Ascending aorta (tissue), 2 donors: ENCODE data around the gene PLN. TPM values are rescaled to one million over a fixed set of nuclear protein-coding genes. Genes with fewer than 3 reads are reported as not detected.

Experiments
- DNase-seq, 2 donors: peaks; one replicate each; pipeline ENCODE4 v3.0.0-alpha.2; 2019; ENCODE audit warnings: low spot score in 2 of 2
- H3K27ac ChIP-seq, 2 donors: fragments of 200-600 bp; sonication (generic); one replicate each; pipeline ENCODE4 v1.5.1; 2016 to 2017; ENCODE audit warnings: mild to moderate bottlenecking in 1 of 2
- H3K27me3 ChIP-seq: fragments of 200-600 bp; sonication (generic); one replicate; pipeline ENCODE4 v1.5.1; 2017
- H3K36me3 ChIP-seq, 2 donors: fragments of 200-600 bp; sonication (generic); one replicate each; pipeline ENCODE4 v1.5.1; 2016
- H3K4me1 ChIP-seq, 2 donors: fragments of 200-600 bp; sonication (generic); one replicate each; pipeline ENCODE4 v1.5.1; 2016 to 2017; ENCODE audit warnings: mild to moderate bottlenecking in 1 of 2
- H3K4me3 ChIP-seq, 2 donors: fragments of 200-600 bp; sonication (generic); one replicate each; pipeline ENCODE4 v1.5.1; 2016 to 2017; ENCODE audit warnings: mild to moderate bottlenecking in 1 of 2
- H3K9me3 ChIP-seq, 2 donors: fragments of 200-600 bp; sonication (generic); one replicate each; pipeline ENCODE4 v1.5.1; 2016
- CTCF ChIP-seq, 3 experiments: fragments of 200-600 bp in 2 of 3; fragments of 450-650 bp in 1 of 3; sonication (generic) in 2 of 3; IDR thresholded peaks; one replicate each; pipeline ENCODE4 v1.5.1; 2016 to 2019; ENCODE audit warnings: antibody characterized with exemption in 3 of 3, mild to moderate bottlenecking in 1 of 3, moderate library complexity in 1 of 3
- intact Hi-C: fragments of 100-400 bp; cut with DNase I; formaldehyde crosslinking; loops from one replicate; pipeline ENCODE4 v1.15.1; 2023
- total RNA-seq: library from RNA; depleted of rRNA; stranded (reverse); fragments of >200 nt; gene quantifications from one replicate; pipeline ENCODE4 v1.1.0, GENCODE V29; 2016

The PLN gene
- total RNA-seq = 129 TPM

GRCh38 chr6:118548136-118548535 lies at the start of gene PLN:
TSS of gene PLN (plus strand) at chr6:118548296. CDS start at chr6:118558922, 10,626 bp downstream.
- H3K36me3 ChIP-seq = no peaks in the 10 kb centered on the region
- intact Hi-C loops = loop anchor here (5.0 to 10.0 kb wide), 2 partner anchors 347 to 1066 kb away; partner anchors contain the start of genes ASF1A and DCBLD1
- TF ChIP-seq CTCF (IDR thresholded peaks at IDR 0.05) = no peak
- H3K9me3 ChIP-seq = no peaks in the 10 kb centered on the region
- H3K27ac ChIP-seq = peak within 1 kb of the TSS; percentile 83 to 89
- H3K4me1 ChIP-seq = peaks cover 0 to 13% of the 10 kb centered on the region in 2 donors
- no peak for DNase-seq
- peak within 1 kb of the TSS; percentile 53 to 69 for H3K4me3 ChIP-seq
- no peaks in the 10 kb centered on the region for H3K27me3 ChIP-seq

GRCh38 chr6:118500130-118501015 lies 47.7 kb upstream of the PLN start:
- intact Hi-C loops = no loop called here
- H3K4me3 ChIP-seq = no peak overlapping the region
- no peaks in the 10 kb centered on the region for H3K27me3 ChIP-seq
- no peaks in the 10 kb centered on the region for H3K9me3 ChIP-seq
- H3K4me1 ChIP-seq = no peaks in the 10 kb centered on the region
- DNase-seq = no peak
- no peak overlapping the region for H3K27ac ChIP-seq
- no peaks in the 10 kb centered on the region for H3K36me3 ChIP-seq
- TF ChIP-seq CTCF (IDR thresholded peaks at IDR 0.05) = no peak

- Histone ChIP-seq H3K27ac (no peak overlapping the region), H3K9me3 (no peaks in the 10 kb centered on the region), H3K4me1 (no peaks in the 10 kb centered on the region), H3K4me3 (no peak overlapping the region), H3K36me3 (no peaks in the 10 kb centered on the region), H3K27me3 (no peaks in the 10 kb centered on the region)
- TF ChIP-seq CTCF (IDR thresholded peaks at IDR 0.05) = no peak
- DNase-seq = no peak
- intact Hi-C loops = no loop called here
Measured at GRCh38 chr6:118501099-118501498, 47.0 kb upstream of the PLN start.

GRCh38 chr6:118501765-118502164 lies 46.3 kb upstream of the PLN start:
- intact Hi-C loops = no loop called here

GRCh38 chr6:118502169-118502568 lies 45.9 kb upstream of the PLN start:
- H3K27ac ChIP-seq = no peak overlapping the region
- no peak overlapping the region for H3K4me3 ChIP-seq
- no peaks in the 10 kb centered on the region for H3K9me3 ChIP-seq
- TF ChIP-seq CTCF (IDR thresholded peaks at IDR 0.05) = no peak
- H3K36me3 ChIP-seq = no peaks in the 10 kb centered on the region
- DNase-seq = no peak
- H3K27me3 ChIP-seq = no peaks in the 10 kb centered on the region
- intact Hi-C loops = no loop called here
- peaks cover 0 to 4% of the 10 kb centered on the region in 2 donors for H3K4me1 ChIP-seq

More at GRCh38 chr6:118501765-118502164, 46.3 kb upstream of the PLN start:
- no peak for TF ChIP-seq CTCF (IDR thresholded peaks at IDR 0.05)
- H3K27me3 ChIP-seq = no peaks in the 10 kb centered on the region
- no peak overlapping the region for H3K27ac ChIP-seq
- H3K4me3 ChIP-seq = no peak overlapping the region
- H3K36me3 ChIP-seq = no peaks in the 10 kb centered on the region
- H3K4me1 ChIP-seq = peaks cover 0 to under 1% of the 10 kb centered on the region in 2 donors
- DNase-seq = no peak
- no peaks in the 10 kb centered on the region for H3K9me3 ChIP-seq
